HG03575 (cell line): Measurements from ENCODE around the gene MICOS13.
"Not testable (repeated sequence)": the region's sequence is repeated elsewhere in the genome, so short reads cannot be mapped to it uniquely, and the experiment has no call there.

Experiments used
- ATAC-seq: cut with Tn5 transposase; IDR thresholded peaks from one replicate; pipeline ENCODE4 v1.9.1; 2021; ENCODE audit not compliant: unreplicated experiment, insufficient number of reproducible peaks, low FRiP score; ENCODE audit errors: extremely low read depth

MICOS13 gene

GRCh38 chr19:5703819-5704818 lies 23.8 kb upstream of the MICOS13 start:
- ATAC-seq, result no peak

DNA sequence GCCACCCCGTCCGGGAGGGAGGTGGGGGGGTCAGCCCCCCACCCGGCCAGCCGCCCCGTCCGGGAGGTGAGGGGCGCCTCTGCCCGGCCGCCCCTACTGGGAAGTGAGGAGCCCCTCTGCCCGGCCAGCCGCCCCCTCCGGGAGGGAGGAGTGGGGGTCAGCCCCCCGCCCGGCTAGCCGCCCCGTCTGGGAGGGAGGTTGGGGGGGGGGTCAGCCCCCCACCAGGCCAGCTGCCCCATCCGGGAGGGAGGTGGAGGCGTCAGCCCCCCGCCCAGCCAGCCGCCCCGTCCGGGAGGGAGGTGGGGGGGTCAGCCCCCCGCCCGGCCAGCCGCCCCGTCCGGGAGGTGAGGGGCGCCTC lies 21.7 kb upstream of the MICOS13 start:
- not testable (repeated sequence) for ATAC-seq

DNA sequence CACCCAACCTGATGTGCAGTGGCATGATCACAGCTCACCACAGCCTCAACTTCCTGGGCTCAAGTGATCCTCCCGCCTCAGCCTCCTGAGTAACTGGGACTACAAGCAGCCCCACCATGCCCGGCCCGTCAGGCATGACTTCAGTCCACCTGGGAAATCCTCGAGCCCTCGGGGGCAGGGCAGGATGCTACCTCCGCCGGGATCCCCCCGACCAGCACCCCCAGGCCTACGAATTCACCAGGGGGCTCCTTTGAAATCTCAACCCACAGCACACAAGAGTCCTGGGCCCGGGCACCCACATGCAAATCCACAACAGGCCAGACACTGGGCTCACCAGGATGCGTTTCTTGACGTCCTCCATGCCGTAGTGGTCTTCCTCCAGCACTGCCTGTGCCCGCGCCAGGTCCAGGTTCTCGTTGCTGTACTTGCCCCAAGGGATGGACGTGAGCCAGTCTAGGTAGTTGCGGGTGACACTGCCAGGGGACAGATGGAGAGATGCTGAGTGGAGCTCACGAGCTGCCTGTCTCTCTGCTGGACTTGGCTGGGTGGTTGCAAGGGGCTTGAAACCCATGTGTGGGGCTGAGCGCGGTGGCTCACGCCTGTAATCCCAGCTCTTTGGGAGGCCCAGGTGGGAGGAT lies 20.3 kb upstream of the MICOS13 start:
- ATAC-seq, result no peak

DNA sequence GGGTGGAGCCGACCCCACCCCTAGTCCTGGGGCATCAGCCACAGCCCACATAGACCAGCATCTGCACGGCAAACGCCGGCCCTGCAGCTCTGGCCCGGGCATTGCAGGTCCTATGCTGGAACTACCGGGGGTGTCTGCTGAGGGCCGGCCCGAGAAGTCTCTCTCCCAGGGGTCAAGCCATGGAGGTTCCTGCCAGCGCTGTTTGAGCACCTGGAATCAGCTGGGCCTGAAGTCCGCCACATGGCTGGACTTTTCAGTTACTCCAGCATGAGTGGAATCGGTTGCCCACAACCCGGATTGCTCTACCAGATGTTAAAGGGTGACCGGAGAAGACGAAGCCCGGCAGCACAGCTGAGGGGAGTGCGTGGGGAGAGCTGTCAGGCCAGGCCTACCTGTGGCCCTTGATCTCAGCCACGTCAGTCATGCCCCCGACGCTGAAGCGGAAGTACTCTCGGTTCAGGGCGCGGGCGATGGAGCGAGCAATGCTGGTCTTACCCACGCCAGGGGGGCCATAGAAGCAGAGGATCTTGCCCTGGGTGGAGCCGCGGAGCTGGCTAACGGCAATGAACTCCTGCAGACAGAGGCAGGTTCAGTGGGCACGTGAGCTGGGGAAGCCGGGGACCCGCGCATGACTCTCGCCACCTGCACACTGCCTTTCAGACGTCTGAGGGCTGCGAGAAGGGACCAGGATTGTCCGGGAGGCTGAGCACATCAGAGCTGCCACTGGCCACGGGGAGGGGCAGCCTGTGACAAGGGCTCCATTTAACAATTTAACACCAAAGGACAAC lies 18.5 kb upstream of the MICOS13 start:
- no peak for ATAC-seq

DNA sequence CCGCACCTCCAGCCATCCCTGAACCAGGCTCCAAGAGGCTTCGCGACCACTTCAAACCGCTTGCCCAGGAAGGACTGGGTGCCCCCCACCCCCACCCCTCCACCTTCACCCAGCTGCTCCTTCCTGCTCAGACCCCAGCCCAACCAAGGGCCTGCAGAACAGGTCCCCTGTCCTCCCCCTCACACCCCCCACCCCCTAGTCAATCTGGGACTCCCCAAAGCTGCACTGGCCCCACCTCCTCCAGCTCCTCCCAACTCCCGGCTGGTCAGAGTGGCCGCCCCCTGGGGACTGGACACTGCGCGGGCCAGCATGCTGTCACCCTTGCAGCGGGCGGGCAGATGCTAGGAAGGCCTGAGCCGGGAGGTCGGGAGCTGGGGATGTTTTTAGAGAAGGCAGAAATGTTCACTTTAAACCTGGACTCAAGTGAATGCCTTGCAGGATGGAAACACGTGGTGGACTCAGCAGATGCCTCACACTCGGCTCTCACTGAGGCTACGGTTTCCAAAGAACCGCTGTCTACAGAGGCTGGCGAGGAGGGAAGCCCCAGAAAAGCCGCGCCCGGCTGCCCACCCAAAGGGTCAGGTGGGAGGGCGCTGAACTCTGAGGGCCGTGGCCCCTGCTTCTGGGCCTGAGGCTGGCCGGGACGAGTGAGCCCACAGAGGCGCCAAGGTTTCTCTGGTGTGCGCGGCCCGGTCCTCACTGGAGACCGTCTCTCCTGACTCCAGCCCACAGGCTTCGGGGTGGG lies 17.7 kb upstream of the MICOS13 start:
- ATAC-seq, result no peak

GRCh38 chr19:5697022-5697889 lies 16.9 kb upstream of the MICOS13 start:
- no peak for ATAC-seq

DNA sequence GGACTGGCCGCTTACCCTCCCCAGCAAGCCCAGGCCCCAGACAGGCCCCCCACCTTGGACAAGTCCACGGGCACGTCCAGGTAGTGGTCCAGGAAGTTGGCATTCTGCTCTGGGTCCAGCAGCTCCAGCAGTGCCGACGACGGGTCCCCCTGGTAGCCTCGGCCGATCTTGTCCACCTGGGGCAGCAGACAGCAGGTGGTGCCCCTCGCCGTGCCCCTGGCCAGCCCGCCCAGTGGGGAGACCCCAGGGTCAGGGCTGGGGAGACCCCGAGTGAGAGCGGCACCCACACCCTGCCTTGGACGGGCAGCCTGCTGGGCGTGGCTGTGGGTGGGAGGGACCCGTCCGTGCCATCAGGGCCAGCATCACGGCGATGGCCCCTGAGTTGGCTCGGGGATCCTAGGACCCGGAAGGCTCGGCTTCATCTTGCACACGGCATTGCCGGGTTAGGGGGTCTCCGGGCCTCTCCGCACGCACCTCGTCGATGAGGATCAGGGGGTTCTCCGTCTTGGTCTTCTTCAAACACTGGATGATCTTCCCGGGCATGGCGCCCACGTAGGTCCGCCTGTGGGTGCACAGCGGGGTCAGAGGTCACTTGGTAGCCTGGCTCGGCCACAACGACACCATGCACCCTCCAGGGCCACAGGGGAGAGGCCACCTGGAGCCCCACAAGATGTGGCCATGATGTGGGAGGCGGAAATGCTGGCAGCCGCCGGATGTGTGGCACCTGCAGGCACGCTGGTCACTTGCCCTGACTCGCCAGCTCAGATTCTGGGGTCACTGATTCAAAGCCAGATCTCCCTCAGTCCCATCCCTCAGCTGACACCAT lies 16.1 kb upstream of the MICOS13 start:
- no peak for ATAC-seq

DNA sequence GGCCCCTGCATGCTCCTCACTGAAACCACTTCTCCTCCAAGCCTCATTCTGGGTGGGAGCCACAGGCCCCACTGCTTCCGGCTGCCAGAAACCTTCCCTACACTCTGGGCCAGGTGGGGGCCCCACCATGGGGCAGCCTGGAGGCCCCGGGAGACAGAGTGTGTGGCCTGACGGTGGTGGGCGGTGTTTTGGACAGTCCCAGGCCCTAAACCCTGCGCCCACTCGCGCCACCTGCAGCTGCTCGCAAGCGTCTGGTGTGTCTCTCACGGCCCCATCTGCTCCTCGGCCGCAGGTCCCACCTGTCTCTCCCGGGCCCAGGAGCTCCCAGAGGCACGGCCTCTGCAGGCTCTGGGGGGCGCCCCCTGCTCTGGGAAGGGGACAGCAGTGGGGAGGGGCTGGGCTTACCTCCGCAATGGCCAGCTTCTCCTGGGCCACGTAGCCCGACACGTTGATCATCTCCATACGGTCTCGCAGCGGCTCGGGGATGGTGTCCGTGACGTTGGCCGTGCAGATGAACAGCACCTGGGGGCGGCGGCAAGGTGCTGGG lies 15.4 kb upstream of the MICOS13 start:
- ATAC-seq, result no peak

GRCh38 chr19:5694956-5695648 lies 14.8 kb upstream of the MICOS13 start:
- no peak for ATAC-seq

GRCh38 chr19:5694167-5694955 lies 14.0 kb upstream of the MICOS13 start:
- ATAC-seq, result no peak

GRCh38 chr19:5693195-5694166 lies 13.2 kb upstream of the MICOS13 start:
- ATAC-seq, result no peak

DNA sequence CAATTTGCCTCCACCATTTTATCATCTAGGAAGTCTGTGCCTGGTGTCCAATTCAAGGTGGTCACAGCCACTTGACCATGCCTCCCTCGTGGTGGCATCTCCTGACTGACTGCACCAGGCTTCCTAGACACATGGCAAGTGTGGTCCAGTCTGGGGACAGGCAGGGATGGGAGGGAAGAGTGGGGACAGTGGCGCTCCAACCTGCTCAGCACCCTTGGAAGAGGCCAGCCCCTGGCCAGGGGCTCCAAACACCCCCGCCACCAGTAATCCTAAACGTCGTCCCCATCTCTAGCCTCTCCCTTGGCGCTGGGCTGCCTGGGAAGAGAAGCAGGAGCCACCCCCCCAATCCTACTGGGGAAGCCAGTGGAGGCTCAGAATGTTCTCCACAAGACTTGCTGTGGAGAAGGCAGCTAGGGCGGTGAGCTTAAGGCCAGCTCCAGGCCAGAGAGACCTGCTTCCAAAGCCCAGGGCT lies 12.4 kb upstream of the MICOS13 start:
- no peak for ATAC-seq

DNA sequence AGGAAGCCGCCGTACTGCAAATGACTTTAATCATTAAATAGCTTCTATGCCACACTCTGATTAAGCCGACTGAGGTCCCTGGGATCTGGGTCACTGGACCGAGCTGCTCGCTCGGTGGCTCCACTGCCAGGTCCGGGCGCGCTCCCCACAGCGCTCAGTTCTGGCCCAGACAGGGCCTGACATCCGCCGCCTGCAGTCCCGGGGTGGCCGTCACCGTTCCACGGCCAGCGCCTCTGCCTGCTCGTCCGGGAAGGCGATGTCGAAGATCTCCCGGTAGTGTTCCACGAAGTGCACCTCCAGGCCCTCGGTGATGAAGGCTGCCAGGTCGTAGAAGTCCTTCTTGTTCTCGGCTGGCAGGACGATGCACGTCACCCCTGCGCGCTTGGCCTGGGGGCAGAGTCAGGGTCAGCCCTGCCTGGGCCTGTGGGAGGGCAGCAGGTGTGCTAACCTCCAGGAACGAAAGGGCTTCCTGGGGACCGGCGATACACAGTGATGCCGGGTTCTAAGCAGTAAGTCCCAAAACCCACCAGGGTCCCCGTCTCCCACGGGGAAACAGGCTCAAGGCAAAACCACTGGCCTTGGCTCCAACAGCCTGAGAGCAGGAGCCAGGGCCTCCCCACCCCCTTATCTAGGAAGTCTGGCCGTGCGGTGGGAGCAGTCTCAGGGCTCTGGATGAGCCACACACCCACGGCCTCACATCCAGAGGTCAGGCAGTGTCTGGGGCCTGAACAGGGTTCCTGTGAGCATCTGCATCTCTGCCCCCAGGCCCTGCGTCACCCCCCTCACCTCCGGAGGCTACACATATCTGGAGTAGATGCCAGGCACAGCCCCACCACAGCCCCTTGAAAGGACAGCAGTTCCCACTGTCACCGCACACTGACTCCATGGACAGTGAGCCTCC lies 11.8 kb upstream of the MICOS13 start:
- ATAC-seq, result no peak
